ENCODE measurements around the gene PTGES.
"Not testable (repeated sequence)": the region's sequence is repeated elsewhere in the genome, so short reads cannot be mapped to it uniquely, and the experiment has no call there.

The PTGES gene, protein sequence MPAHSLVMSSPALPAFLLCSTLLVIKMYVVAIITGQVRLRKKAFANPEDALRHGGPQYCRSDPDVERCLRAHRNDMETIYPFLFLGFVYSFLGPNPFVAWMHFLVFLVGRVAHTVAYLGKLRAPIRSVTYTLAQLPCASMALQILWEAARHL

DNA sequence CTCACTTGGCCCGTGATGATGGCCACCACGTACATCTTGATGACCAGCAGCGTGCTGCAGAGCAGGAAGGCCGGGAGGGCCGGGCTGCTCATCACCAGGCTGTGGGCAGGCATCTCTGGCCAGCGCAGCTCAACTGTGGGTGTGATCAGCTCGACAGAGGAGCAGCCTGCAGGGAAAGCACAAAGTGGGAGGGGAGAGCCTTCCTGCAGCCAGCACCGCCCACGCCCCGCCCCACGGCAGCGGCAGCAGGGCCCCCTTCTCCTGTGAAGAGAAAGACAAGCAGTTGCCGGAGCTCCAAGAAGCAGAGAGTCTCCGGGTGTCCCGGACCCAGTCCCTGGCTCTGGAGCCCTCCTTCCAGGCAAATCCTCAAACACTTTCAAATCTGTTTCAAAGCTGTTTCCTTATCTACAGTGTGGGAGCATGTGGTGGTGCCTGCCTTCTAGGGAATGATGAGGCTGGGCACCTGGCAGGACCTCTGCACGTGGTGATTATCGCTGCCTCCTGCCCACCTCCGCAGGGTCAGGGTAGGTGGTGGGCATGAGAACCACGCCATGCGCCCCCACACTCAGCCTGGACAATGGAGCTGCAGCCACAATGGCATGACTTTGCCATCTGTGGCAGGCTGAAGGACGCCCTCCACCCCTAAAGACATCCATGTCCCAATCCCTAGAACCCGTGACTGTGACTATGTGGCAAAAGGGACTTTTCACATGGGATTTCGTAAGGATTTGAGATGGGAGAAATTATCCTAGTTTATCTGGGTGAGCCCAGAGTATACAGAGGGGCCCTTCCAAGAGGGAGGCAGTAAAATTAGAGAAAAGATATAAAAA, at the start of gene PTGES:
TSS of gene PTGES (minus strand) at position 143 of the 830 bp plus-strand sequence. CDS start at position 113, 30 bp downstream.
- peak; percentile 20 to 29 for DNase-seq (ENCODE audit: extremely low read depth in 1 of 2, low read depth in 1 of 2)

GRCh38 chr9:129801504-129801903, 48.7 kb upstream of the PTGES start:
- no peak for DNase-seq (ENCODE audit: extremely low read depth in 1 of 2, low read depth in 1 of 2)

GRCh38 chr9:129798973-129799372, 46.1 kb upstream of the PTGES start:
- no peak for DNase-seq (ENCODE audit: extremely low read depth in 1 of 2, low read depth in 1 of 2)

DNA sequence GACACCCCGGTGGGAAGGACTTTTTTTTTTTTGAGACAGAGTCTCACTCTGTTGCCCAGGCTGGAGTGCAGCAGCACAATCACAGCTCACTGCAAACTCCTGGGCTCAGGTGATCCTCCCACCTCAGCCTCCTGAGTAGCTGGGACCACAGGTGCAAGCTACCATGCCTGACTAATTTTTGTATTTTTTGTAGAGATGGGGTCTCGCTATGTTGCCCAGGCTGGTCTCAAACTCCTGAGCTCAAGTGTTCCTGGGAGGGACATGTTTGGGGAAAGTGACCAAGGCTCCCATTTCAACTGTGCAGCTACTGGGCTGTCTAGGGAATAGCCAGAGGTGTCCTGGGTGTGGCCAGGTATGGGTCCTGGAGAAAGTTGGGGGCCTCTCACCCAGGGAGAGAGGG, 43.2 kb upstream of the PTGES start:
- not testable (repeated sequence) for DNase-seq (ENCODE audit: extremely low read depth in 1 of 2, low read depth in 1 of 2)

DNA sequence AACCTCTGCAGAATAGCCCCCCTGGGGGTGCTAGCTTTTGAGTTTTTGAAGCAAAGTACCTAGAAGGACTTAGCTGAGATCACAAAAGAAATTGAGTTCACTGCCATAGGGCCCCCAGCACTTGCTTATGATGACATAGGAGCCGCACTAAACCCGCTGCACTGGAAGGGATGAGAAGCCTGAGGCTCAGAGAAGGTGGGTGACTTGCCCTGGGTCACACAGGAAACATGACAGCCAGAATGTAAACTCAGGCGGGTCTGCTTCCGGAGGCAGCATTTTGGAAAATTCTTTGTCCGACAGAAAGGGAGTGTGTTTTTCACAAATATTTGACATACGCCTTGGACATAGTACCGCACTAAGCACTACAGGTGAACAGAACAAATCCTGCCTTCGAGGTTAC, 41.7 kb upstream of the PTGES start:
- DNase-seq (ENCODE audit: extremely low read depth in 1 of 2, low read depth in 1 of 2) = no peak

DNA sequence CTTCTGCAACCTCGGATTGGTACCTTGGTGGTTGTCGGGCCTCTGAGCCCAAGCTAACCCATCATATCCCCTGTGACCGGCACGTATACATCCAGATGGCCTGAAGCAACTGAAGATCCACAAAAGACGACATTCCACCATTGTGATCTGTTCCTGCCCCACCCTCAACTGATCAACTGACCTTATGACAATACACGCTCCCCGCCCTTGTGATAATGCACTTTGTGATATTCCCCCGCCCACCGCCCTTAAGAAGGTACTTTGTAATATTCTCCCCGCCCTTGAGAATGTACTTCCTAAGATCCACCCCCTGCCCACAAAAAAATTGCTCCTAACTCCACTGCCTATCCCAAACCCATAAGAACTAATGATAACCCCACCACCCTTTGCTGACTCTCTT, 33.6 kb upstream of the PTGES start:
- DNase-seq (ENCODE audit: extremely low read depth in 1 of 2, low read depth in 1 of 2) = no peak

- DNase-seq (ENCODE audit: extremely low read depth in 1 of 2, low read depth in 1 of 2) = no peak
These were observed 33.0 kb upstream of the PTGES start for GRCh38 chr9:129785866-129786265.

DNA sequence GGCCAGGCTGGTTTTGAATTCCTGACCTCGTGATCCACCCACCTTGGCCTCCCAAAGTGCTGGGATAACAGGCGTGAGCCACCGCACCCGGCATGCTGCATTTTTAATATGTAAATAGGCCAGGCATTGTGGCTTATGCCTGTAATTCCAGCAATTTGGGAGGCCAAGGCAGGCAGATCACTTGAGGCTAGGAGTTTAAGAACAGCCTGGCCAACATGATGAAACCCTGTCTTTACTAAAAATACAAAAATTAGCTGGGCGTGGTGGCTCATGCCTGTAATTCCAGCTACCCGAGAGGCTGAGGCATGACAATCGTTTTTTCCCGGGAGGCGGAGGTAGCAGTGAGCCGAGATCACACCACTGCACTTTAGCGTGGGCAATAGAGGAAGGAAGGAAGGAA, 32.1 kb upstream of the PTGES start:
- DNase-seq (ENCODE audit: extremely low read depth in 1 of 2, low read depth in 1 of 2) = not testable (repeated sequence)

- DNase-seq (ENCODE audit: extremely low read depth in 1 of 2, low read depth in 1 of 2) = peak; percentile 25 to 50
These were observed 30.9 kb upstream of the PTGES start for GRCh38 chr9:129783516-129784361.

DNA sequence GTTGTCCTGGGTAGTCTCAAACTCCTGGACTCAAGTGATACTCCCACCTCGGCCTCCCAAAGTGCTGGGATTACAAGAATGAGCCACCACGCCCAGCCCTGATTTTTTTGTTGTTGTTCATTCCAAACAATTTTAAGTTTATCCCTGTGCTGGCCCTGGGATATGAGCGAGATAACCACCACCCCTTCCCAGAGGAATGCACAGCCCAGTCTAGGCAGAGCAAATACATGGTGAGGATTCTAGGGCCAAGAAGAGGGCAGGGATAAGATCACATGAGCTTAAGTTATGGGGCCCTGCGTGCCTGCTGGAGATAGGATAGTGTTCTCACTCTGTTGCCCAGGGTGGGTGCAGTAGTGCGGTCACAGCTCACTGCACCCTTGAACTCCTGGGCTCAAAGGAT, 29.1 kb upstream of the PTGES start:
- no peak for DNase-seq (ENCODE audit: extremely low read depth in 1 of 2, low read depth in 1 of 2)

- DNase-seq (ENCODE audit: extremely low read depth in 1 of 2, low read depth in 1 of 2) = no peak
These were observed 28.3 kb upstream of the PTGES start for GRCh38 chr9:129781131-129781530.

DNA sequence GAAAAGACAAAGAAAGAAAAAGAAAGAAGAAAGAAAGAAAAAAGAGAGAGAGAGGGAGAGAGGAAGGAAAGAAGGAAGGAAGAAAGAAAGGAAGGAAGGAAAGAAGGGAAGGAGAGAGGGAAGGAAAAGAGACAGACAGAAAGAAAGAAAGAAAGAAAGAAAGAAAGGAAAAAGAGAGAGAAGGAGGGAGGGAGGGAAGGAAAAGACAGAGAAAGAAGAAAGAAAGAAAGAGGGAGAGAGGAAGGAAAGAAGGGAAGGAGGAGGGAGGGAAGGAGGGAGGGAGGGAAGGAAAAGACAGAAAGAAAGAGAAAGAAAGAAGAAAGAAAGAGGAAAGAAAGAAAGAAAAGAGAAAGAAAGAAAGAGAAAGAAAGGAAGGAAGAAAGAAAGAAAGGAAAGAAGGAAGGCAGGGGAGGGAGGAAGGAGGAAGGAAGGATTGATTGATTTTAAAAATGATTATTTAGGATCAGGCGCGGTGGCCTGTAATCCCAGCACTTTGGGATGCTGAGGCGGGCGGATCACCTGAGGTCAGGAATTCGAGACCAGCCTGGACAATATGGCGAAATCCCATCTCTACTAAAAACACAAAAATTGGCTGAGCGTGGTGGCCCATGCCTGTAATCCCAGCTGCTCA, 26.8 kb upstream of the PTGES start:
- no peak for DNase-seq (ENCODE audit: extremely low read depth in 1 of 2, low read depth in 1 of 2)

- no peak for DNase-seq (ENCODE audit: extremely low read depth in 1 of 2, low read depth in 1 of 2)
These were observed 25.6 kb upstream of the PTGES start for GRCh38 chr9:129778469-129778868.

DNA sequence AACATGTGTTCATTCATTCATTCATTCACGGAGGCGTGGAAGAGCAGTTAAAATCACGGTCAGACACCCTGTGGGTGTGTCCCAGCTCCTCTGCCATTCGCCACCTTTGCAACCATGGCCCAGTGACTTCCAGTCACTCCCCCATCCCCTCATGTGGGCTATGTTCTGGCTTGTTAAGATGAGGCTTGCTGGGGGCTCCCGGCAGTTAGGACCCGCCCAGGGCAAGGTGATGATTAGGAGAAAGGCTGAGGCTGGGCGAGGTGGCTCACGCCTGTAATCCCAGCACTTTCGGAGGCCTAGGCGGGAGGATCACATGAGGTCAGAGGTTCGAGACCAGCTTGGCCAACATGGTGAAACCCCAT, 24.9 kb upstream of the PTGES start:
- no peak for DNase-seq (ENCODE audit: extremely low read depth in 1 of 2, low read depth in 1 of 2)

DNA sequence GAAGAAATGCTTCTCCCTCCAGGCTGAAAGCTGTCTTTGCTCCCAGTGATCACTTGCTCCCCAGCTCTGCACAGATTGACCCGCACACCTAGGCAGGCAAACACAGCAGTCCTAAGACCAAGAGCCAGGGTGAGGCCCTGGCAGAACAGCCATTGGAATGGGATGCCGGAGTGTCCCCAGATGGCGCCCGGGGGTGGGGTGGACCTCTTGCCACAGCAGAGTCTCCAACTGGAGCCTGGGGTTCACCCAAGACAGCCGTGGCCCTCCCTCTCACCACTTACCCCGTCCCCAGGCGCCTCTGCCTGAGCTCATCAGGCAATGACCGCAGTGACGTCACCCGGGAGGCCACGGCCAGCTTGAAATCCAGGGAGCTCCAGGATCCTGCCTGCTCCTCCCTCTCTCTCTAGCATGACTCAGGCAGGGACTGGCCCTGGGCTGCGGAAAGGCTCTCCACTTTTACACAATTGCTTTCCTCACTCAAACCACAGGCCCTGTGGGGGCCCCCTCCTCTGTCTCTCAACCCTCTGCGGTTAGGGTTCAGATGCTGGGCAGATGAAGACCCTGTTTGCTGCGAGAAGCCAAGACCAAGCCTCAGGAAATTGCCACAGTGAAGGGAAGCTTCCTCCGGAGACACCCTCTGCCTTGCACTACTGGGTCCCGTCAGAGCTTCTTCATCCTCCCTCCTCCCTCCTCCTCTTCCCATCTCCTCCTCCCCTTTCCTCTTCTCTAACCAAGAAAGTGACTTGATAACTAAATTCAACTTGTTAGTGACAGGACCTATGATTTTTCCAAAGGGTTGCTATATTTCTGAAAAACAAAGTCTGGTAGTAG, 24.3 kb upstream of the PTGES start:
- peak; percentile 47 to 67 for DNase-seq (ENCODE audit: extremely low read depth in 1 of 2, low read depth in 1 of 2)

DNA sequence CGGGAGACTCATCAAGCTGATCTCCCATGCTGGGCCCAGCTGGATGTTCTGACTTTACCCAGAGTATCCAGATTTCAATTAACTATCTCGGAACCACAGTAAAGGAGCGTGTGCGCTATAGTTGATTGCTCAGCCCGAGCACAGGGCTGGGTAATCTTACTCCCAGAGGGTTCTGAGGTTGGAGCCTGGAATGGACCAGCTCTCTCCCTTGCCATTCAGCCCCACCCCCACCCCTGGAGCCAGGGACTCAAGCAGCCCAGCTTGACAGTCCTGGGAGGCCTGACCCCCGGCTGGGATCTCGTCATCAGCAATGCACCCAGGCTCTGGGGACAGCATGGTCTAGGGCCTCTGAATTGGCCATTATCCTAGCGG, 23.7 kb upstream of the PTGES start:
- no peak for DNase-seq (ENCODE audit: extremely low read depth in 1 of 2, low read depth in 1 of 2)

DNA sequence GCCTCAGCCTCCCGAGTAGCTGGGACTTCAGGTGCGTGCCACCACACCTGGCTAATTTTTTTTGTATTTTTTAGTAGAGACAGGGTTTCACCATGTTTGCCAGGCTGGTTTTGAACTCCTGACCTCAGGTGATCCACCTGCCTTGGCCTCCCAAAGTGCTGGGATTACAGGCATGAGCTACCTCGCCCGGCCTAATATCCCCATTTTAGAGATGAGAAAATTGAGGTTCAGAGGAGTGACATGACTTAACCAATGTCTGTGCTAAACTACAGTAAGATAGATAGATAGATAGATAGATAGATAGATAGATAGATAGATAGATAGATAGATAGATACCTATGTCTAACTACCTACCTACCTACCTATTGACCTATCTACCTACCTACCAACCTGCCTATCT, 23.3 kb upstream of the PTGES start:
- DNase-seq (ENCODE audit: extremely low read depth in 1 of 2, low read depth in 1 of 2) = not testable (repeated sequence)

DNA sequence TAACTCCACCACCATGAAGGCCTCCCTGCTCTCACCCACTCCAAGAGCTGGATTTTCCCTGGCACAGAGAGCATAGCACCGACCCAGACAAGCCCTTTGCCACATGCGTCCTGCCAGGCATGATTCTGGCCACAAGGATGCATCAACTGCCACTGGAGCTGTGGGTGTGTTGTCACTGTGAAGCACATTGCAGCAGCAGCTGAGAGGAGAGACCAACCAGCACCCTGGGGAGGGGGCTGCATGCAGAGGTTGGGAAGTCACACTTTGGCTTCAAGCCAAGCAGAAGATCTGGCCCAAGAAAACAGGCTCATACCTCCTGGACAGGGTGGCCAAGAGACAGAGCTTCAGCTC, 22.6 kb upstream of the PTGES start:
- DNase-seq (ENCODE audit: extremely low read depth in 1 of 2, low read depth in 1 of 2) = no peak

GRCh38 chr9:129774791-129775447, 22.1 kb upstream of the PTGES start:
- no peak for DNase-seq (ENCODE audit: extremely low read depth in 1 of 2, low read depth in 1 of 2)
